Measurements from ENCODE around the gene DHX32. TPM values are rescaled to one million over a fixed set of nuclear protein-coding genes. Genes with fewer than 3 reads are reported as not detected.

Gene DHX32
- total RNA-seq, 3 donors from 2014 or later: 51.5 to 91.3 (median 66.5) TPM

GRCh38 chr10:125815764-125816163, 65.3 kb downstream of the DHX32 start:
- TF ChIP-seq CTCF (IDR thresholded peaks at IDR 0.05): no peak
- no peak for ATAC-seq
- Histone ChIP-seq H3K4me3 (no peak overlapping the region), H3K9me3 (no peaks in the 10 kb centered on the region), H3K36me3 (ENCODE audit: low read depth) (no peaks in the 10 kb centered on the region), H3K4me1 (ENCODE audit: low read depth) (no peaks in the 10 kb centered on the region)
- intact Hi-C loops (cut with DNase I, micrococcal nuclease): no loop called here
- DNase-seq: no peak

- ATAC-seq (no peak), DNase-seq (no peak)
- intact Hi-C loops (cut with DNase I, micrococcal nuclease): no loop called here
- Histone ChIP-seq H3K9me3 (no peaks in the 10 kb centered on the region), H3K36me3 (ENCODE audit: low read depth) (no peaks in the 10 kb centered on the region), H3K4me3 (no peak overlapping the region), H3K4me1 (ENCODE audit: low read depth) (no peaks in the 10 kb centered on the region)
- TF ChIP-seq CTCF (IDR thresholded peaks at IDR 0.05): no peak
Measured at GRCh38 chr10:125812128-125812750, 68.9 kb downstream of the DHX32 start.

GRCh38 chr10:125811251-125811650, 69.8 kb downstream of the DHX32 start:
- no peak for TF ChIP-seq CTCF (IDR thresholded peaks at IDR 0.05)
- no peaks in the 10 kb centered on the region for H3K36me3 ChIP-seq (ENCODE audit: low read depth)
- no peak overlapping the region for H3K4me3 ChIP-seq
- no peaks in the 10 kb centered on the region for H3K4me1 ChIP-seq (ENCODE audit: low read depth)
- intact Hi-C loops (cut with DNase I, micrococcal nuclease): no loop called here
- no peak for ATAC-seq
- H3K9me3 ChIP-seq: no peaks in the 10 kb centered on the region
- no peak for DNase-seq

GRCh38 chr10:125808047-125808446, 73.0 kb downstream of the DHX32 start:
- intact Hi-C loops (cut with DNase I, micrococcal nuclease): no loop called here
- Histone ChIP-seq H3K4me3 (no peak overlapping the region), H3K36me3 (ENCODE audit: low read depth) (no peaks in the 10 kb centered on the region), H3K9me3 (no peaks in the 10 kb centered on the region), H3K4me1 (ENCODE audit: low read depth) (no peaks in the 10 kb centered on the region)
- TF ChIP-seq CTCF (IDR thresholded peaks at IDR 0.05): no peak
- ATAC-seq (no peak), DNase-seq (no peak)

- intact Hi-C loops (cut with DNase I, micrococcal nuclease): no loop called here
- no peaks in the 10 kb centered on the region for H3K9me3 ChIP-seq
- no peaks in the 10 kb centered on the region for H3K36me3 ChIP-seq (ENCODE audit: low read depth)
- DNase-seq: no peak
- no peaks in the 10 kb centered on the region for H3K4me1 ChIP-seq (ENCODE audit: low read depth)
- no peak overlapping the region for H3K4me3 ChIP-seq
- TF ChIP-seq CTCF (IDR thresholded peaks at IDR 0.05): no peak
- no peak for ATAC-seq
Measured at GRCh38 chr10:125802739-125803138, 78.4 kb downstream of the DHX32 start.

GRCh38 chr10:125802131-125802530, 79.0 kb downstream of the DHX32 start:
- Histone ChIP-seq H3K9me3 (no peaks in the 10 kb centered on the region), H3K36me3 (ENCODE audit: low read depth) (no peaks in the 10 kb centered on the region)

More at GRCh38 chr10:125802131-125802530, 79.0 kb downstream of the DHX32 start:
- H3K4me1 ChIP-seq (ENCODE audit: low read depth): no peaks in the 10 kb centered on the region
- intact Hi-C loops (cut with DNase I, micrococcal nuclease): no loop called here
- DNase-seq: no peak
- H3K4me3 ChIP-seq: no peak overlapping the region
- TF ChIP-seq CTCF (IDR thresholded peaks at IDR 0.05): no peak
- no peak for ATAC-seq

Data from mucosa of descending colon (tissue), 3 donors.